Karpas-422 (cell line): Measurements from ENCODE around the gene PLEKHF1. TPM values are rescaled to one million over a fixed set of nuclear protein-coding genes. Genes with fewer than 3 reads are reported as not detected.

Experiments used
- DNase-seq: peaks from one replicate; pipeline ENCODE4 v3.0.0-alpha.2; 2015
- H2AFZ ChIP-seq: fragments of 200-600 bp; sonication (generic); 2 replicates; pipeline ENCODE4 v1.6.1; 2014; ENCODE audit warnings: antibody characterized with exemption, low read length, mixed read lengths
- H3K27ac ChIP-seq: fragments of 200-600 bp; sonication (generic); 2 replicates; pipeline ENCODE4 v1.5.1; 2014; ENCODE audit warnings: mild to moderate bottlenecking, low read length, moderate library complexity
- H3K27me3 ChIP-seq: fragments of 200-600 bp; sonication (generic); 2 replicates; pipeline ENCODE4 v1.6.1; 2014; ENCODE audit warnings: low read length, mixed read lengths
- H3K36me3 ChIP-seq: fragments of 200-600 bp; sonication (generic); 2 replicates; pipeline ENCODE4 v1.6.1; 2014; ENCODE audit warnings: low read length, mixed read lengths; ENCODE audit not compliant: insufficient read depth
- H3K4me1 ChIP-seq: fragments of 200-600 bp; sonication (generic); 2 replicates; pipeline ENCODE4 v1.6.1; 2014; ENCODE audit warnings: mild to moderate bottlenecking, low read length, mixed read lengths
- H3K4me2 ChIP-seq: fragments of 200-600 bp; sonication (generic); 2 replicates; pipeline ENCODE4 v1.6.1; 2014; ENCODE audit warnings: low read length, low read depth, mild to moderate bottlenecking; ENCODE audit not compliant: poor library complexity, severe bottlenecking
- H3K4me3 ChIP-seq: fragments of 200-600 bp; sonication (generic); 2 replicates; pipeline ENCODE4 v1.5.1; 2014; ENCODE audit warnings: mild to moderate bottlenecking, antibody characterized with exemption, low read length, mixed read lengths
- H3K79me2 ChIP-seq: fragments of 200-600 bp; sonication (generic); 2 replicates; pipeline ENCODE4 v1.6.1; 2014; ENCODE audit warnings: mild to moderate bottlenecking, low read length, mixed read lengths
- H3K9ac ChIP-seq: fragments of 200-600 bp; sonication (generic); 2 replicates; pipeline ENCODE4 v1.6.0; 2014; ENCODE audit warnings: low read length
- H3K9me2 ChIP-seq: fragments of 200-600 bp; sonication (generic), shearing (Covaris generic); replicated peaks from 2 replicates; pipeline ENCODE4 v1.6.0; 2014; ENCODE audit warnings: mild to moderate bottlenecking, low read length, moderate library complexity; ENCODE audit not compliant: insufficient read depth
- H3K9me3 ChIP-seq: fragments of 300-700, 200-600 bp; sonication (generic); 2 replicates; pipeline ENCODE4 v1.6.1; 2014; ENCODE audit warnings: low read length, mixed read lengths
- H4K20me1 ChIP-seq: fragments of 200-600 bp; sonication (generic); 2 replicates; pipeline ENCODE4 v1.6.1; 2014; ENCODE audit warnings: mild to moderate bottlenecking, antibody characterized with exemption, low read length, low read depth; ENCODE audit not compliant: insufficient read depth
- total RNA-seq: library from RNA; depleted of rRNA; stranded (reverse); fragments of >200 nt; shearing (Covaris generic); gene quantifications from 2 replicates; pipeline ENCODE4 v1.2.3, GENCODE V29; 2014; ENCODE audit warnings: low replicate concordance

Gene PLEKHF1
- total RNA-seq, 1 experiment from 2014 or later, result not detected

- Histone ChIP-seq H4K20me1 (0 out of 2 replicates have a peak, but pooled peaks cover 3% of the 10 kb centered on the region), H3K27ac (no peak overlapping the region), H2AFZ (no peak overlapping the region), H3K4me3 (no peak overlapping the region), H3K79me2 (peaks cover 67% of the 10 kb centered on the region), H3K9me3 (no peaks in the 10 kb centered on the region), H3K36me3 (no peaks in the 10 kb centered on the region), H3K9me2 (no peaks in the 10 kb centered on the region), H3K9ac (peak overlapping the region; percentile 56; the same call in 1 of the 2 replicates), H3K4me2 (no peak overlapping the region), H3K4me1 (peaks cover 28% of the 10 kb centered on the region), H3K27me3 (no peaks in the 10 kb centered on the region)
- no peak for DNase-seq
Measured at GRCh38 chr19:29712744-29713516, 47.7 kb downstream of the PLEKHF1 start.

- no peak for DNase-seq
Measured at GRCh38 chr19:29714371-29714952, 49.2 kb downstream of the PLEKHF1 start.

GRCh38 chr19:29714953-29715700, 49.9 kb downstream of the PLEKHF1 start, which contains the start of gene C19orf12:
Gene C19orf12 (minus strand): TSS chr19:29715261. CDS start chr19:29708413, 6,848 bp downstream.
- Histone ChIP-seq H3K9me2 (no peaks in the 10 kb centered on the region), H3K27ac (peak within 1 kb of the TSS; percentile 75), H3K27me3 (no peaks in the 10 kb centered on the region), H3K4me2 (peak within 1 kb of the TSS; percentile 98), H3K9ac (peak within 1 kb of the TSS; percentile 100), H3K4me3 (peak within 1 kb of the TSS; percentile 100), H2AFZ (peak within 1 kb of the TSS; percentile 91), H4K20me1 (no peaks in the 10 kb centered on the region), H3K9me3 (no peaks in the 10 kb centered on the region), H3K36me3 (no peaks in the 10 kb centered on the region), H3K79me2 (peaks cover 54% of the 10 kb centered on the region), H3K4me1 (peaks cover 28% of the 10 kb centered on the region)
- DNase-seq, result peak; percentile 88

More at GRCh38 chr19:29714371-29714952, 49.2 kb downstream of the PLEKHF1 start:
- Histone ChIP-seq H2AFZ (peak overlapping the region; percentile 91), H3K27me3 (no peaks in the 10 kb centered on the region), H3K79me2 (peaks cover 59% of the 10 kb centered on the region), H3K36me3 (no peaks in the 10 kb centered on the region), H3K9ac (peak overlapping the region; percentile 100), H3K27ac (peak overlapping the region; percentile 75), H3K4me3 (peak overlapping the region; percentile 100), H4K20me1 (no peaks in the 10 kb centered on the region), H3K9me2 (no peaks in the 10 kb centered on the region), H3K4me1 (peaks cover 28% of the 10 kb centered on the region), H3K9me3 (no peaks in the 10 kb centered on the region), H3K4me2 (peak overlapping the region; percentile 98)

- Histone ChIP-seq H3K4me2 (peak overlapping the region; percentile 98), H3K9ac (peak overlapping the region; percentile 100), H3K36me3 (no peaks in the 10 kb centered on the region), H3K27ac (peak overlapping the region; percentile 75), H3K79me2 (peaks cover 47% of the 10 kb centered on the region), H3K4me1 (peaks cover 28% of the 10 kb centered on the region), H3K4me3 (peak overlapping the region; percentile 100), H4K20me1 (no peaks in the 10 kb centered on the region), H3K9me3 (no peaks in the 10 kb centered on the region), H2AFZ (peak overlapping the region; percentile 91; the same call in 1 of the 2 replicates), H3K9me2 (no peaks in the 10 kb centered on the region), H3K27me3 (no peaks in the 10 kb centered on the region)
- DNase-seq, result peak; percentile 56
Measured at GRCh38 chr19:29715701-29716581, 50.7 kb downstream of the PLEKHF1 start.

- no peaks in the 10 kb centered on the region for H3K9me2 ChIP-seq
- H3K36me3 ChIP-seq, result no peaks in the 10 kb centered on the region
- H4K20me1 ChIP-seq, result no peaks in the 10 kb centered on the region
- DNase-seq, result no peak
- H2AFZ ChIP-seq, result no peak overlapping the region
- peaks cover 28% of the 10 kb centered on the region for H3K4me1 ChIP-seq
- no peaks in the 10 kb centered on the region for H3K9me3 ChIP-seq
- H3K79me2 ChIP-seq, result peaks cover 39% of the 10 kb centered on the region
- H3K27ac ChIP-seq, result no peak overlapping the region
- peak overlapping the region; percentile 30; the same call in 1 of the 2 replicates for H3K4me3 ChIP-seq
- H3K27me3 ChIP-seq, result no peaks in the 10 kb centered on the region
- H3K9ac ChIP-seq, result peak overlapping the region; percentile 56
- H3K4me2 ChIP-seq, result peak overlapping the region; percentile 98
Measured at GRCh38 chr19:29717051-29717450, 51.8 kb downstream of the PLEKHF1 start.

GRCh38 chr19:29724102-29724641, 58.9 kb downstream of the PLEKHF1 start:
- Histone ChIP-seq H3K27ac (no peak overlapping the region), H3K79me2 (no peaks in the 10 kb centered on the region), H3K4me3 (no peak overlapping the region), H3K4me1 (no peaks in the 10 kb centered on the region), H3K36me3 (no peaks in the 10 kb centered on the region), H3K9ac (no peak overlapping the region), H3K9me2 (no peaks in the 10 kb centered on the region), H4K20me1 (no peaks in the 10 kb centered on the region), H3K27me3 (no peaks in the 10 kb centered on the region), H3K4me2 (no peak overlapping the region), H2AFZ (no peak overlapping the region), H3K9me3 (no peaks in the 10 kb centered on the region)
- no peak for DNase-seq

GRCh38 chr19:29724746-29725145, 59.5 kb downstream of the PLEKHF1 start:
- Histone ChIP-seq H3K9me2 (no peaks in the 10 kb centered on the region), H4K20me1 (no peaks in the 10 kb centered on the region), H3K4me1 (no peaks in the 10 kb centered on the region), H3K36me3 (no peaks in the 10 kb centered on the region), H2AFZ (no peak overlapping the region), H3K27ac (no peak overlapping the region), H3K4me2 (no peak overlapping the region), H3K79me2 (no peaks in the 10 kb centered on the region), H3K9me3 (no peaks in the 10 kb centered on the region), H3K4me3 (no peak overlapping the region), H3K9ac (no peak overlapping the region), H3K27me3 (no peaks in the 10 kb centered on the region)
- no peak for DNase-seq
